ENCODE results near the gene CDH2. TPM values are rescaled to one million over a fixed set of nuclear protein-coding genes. Genes with fewer than 3 reads are reported as not detected.

CDH2 gene
- total and polyA plus RNA-seq, 2 experiments from 2014 or later: 103 to 165 TPM

GRCh38 chr18:28178720-28179119, 1.8 kb upstream of the CDH2 start:
- WGBS, 2 experiments (ENCODE audit: low coverage in 1 of 2, low lambda C conversion rate in 2 of 2, missing lambda C conversion rate in 2 of 2): 68 to 75% methylated on average over 6 of the region's 6 CpGs
- H3K27me3 ChIP-seq (replicated peaks; ENCODE audit: insufficient read depth): no peaks in the 10 kb centered on the region
- H3K4me3 ChIP-seq: peak overlapping the region; percentile 76
- H3K4me2 ChIP-seq (ENCODE audit: unreplicated experiment): peak overlapping the region; percentile 83
- H3K9me3 ChIP-seq (ENCODE audit: low read depth): no peaks in the 10 kb centered on the region
- H2AFZ ChIP-seq: peak overlapping the region; percentile 79
- no peaks in the 10 kb centered on the region for H3K36me3 ChIP-seq (ENCODE audit: low read depth)
- H3K4me1 ChIP-seq (ENCODE audit: insufficient read depth): peaks cover 47% of the 10 kb centered on the region
- H3K9me2 ChIP-seq (ENCODE audit: insufficient read depth): no peaks in the 10 kb centered on the region
- TF ChIP-seq EZH2 (IDR thresholded peaks at IDR 0.05; ENCODE audit: insufficient read depth, poor library complexity, severe bottlenecking) (no peak), EZH2phosphoT487 (IDR thresholded peaks at IDR 0.05; ENCODE audit: insufficient read depth, low read depth) (no peak)
- no peaks in the 10 kb centered on the region for H4K20me1 ChIP-seq (ENCODE audit: insufficient read depth)
- peaks cover 53% of the 10 kb centered on the region for H3K79me2 ChIP-seq (ENCODE audit: insufficient read depth)
- peaks cover 26% of the 10 kb centered on the region for H3F3A ChIP-seq (ENCODE audit: insufficient read depth)
- H3K9ac ChIP-seq: peak overlapping the region; percentile 63
- peak overlapping the region; percentile 23 for H3K27ac ChIP-seq
- in situ Hi-C loops (cut with MboI): loop anchor here (25.0 kb wide), 1 partner anchor 491 kb away; no protein-coding TSS in a partner anchor
- DNase-seq: peak; percentile 67

GRCh38 chr18:28177828-28178635, 1.1 kb upstream of the CDH2 start:
- Histone ChIP-seq H3K36me3 (ENCODE audit: low read depth) (no peaks in the 10 kb centered on the region), H3K27ac (peak overlapping the region; percentile 23), H2AFZ (peak overlapping the region; percentile 79), H3K4me3 (peak overlapping the region; percentile 76), H3K4me1 (ENCODE audit: insufficient read depth) (peaks cover 47% of the 10 kb centered on the region), H4K20me1 (ENCODE audit: insufficient read depth) (0 out of 2 replicates have a peak, but pooled peaks cover 5% of the 10 kb centered on the region), H3K9me2 (ENCODE audit: insufficient read depth) (no peaks in the 10 kb centered on the region), H3F3A (ENCODE audit: insufficient read depth) (peaks cover 19% of the 10 kb centered on the region), H3K9me3 (ENCODE audit: low read depth) (no peaks in the 10 kb centered on the region), H3K79me2 (ENCODE audit: insufficient read depth) (peaks cover 60% of the 10 kb centered on the region), H3K27me3 (replicated peaks; ENCODE audit: insufficient read depth) (no peaks in the 10 kb centered on the region), H3K4me2 (ENCODE audit: unreplicated experiment) (peak overlapping the region; percentile 83), H3K9ac (peak overlapping the region; percentile 63)
- DNase-seq: peak; percentile 83
- no peak for TF ChIP-seq EZH2 (IDR thresholded peaks at IDR 0.05; ENCODE audit: insufficient read depth, poor library complexity, severe bottlenecking)
- TF ChIP-seq EZH2phosphoT487 (IDR thresholded peaks at IDR 0.05; ENCODE audit: insufficient read depth, low read depth): no peak
- WGBS, 2 experiments (ENCODE audit: low coverage in 1 of 2, low lambda C conversion rate in 2 of 2, missing lambda C conversion rate in 2 of 2): 3 to 5% methylated on average over 32 to 76 of the region's 83 CpGs
- in situ Hi-C loops (cut with MboI): loop anchor here (25.0 kb wide), 1 partner anchor 491 kb away; no protein-coding TSS in a partner anchor

GRCh38 chr18:28176698-28176947, 307 bp downstream of the CDH2 start:
- in situ Hi-C loops (cut with MboI): loop anchor here (25.0 kb wide), 1 partner anchor 489 kb away; no protein-coding TSS in a partner anchor
- Histone ChIP-seq H3K27me3 (replicated peaks; ENCODE audit: insufficient read depth) (no peaks in the 10 kb centered on the region), H3K9ac (peak overlapping the region; percentile 75), H3K9me2 (ENCODE audit: insufficient read depth) (no peaks in the 10 kb centered on the region), H3K4me2 (ENCODE audit: unreplicated experiment) (peak overlapping the region; percentile 86), H2AFZ (peak overlapping the region; percentile 72), H4K20me1 (ENCODE audit: insufficient read depth) (0 out of 2 replicates have a peak, but pooled peaks cover 5% of the 10 kb centered on the region), H3K36me3 (ENCODE audit: low read depth) (no peaks in the 10 kb centered on the region), H3K4me3 (peak overlapping the region; percentile 76), H3K27ac (peak overlapping the region; percentile 50), H3K9me3 (ENCODE audit: low read depth) (no peaks in the 10 kb centered on the region), H3K79me2 (ENCODE audit: insufficient read depth) (peaks cover 70% of the 10 kb centered on the region), H3F3A (ENCODE audit: insufficient read depth) (peaks cover 10% of the 10 kb centered on the region; the same call in 1 of the 2 replicates), H3K4me1 (ENCODE audit: insufficient read depth) (peaks cover 47% of the 10 kb centered on the region)
- no peak for DNase-seq
- WGBS, 2 experiments (ENCODE audit: low coverage in 1 of 2, low lambda C conversion rate in 2 of 2, missing lambda C conversion rate in 2 of 2): 1 to 2% methylated on average over 7 to 14 of the region's 38 CpGs
- no peak for TF ChIP-seq EZH2 (IDR thresholded peaks at IDR 0.05; ENCODE audit: insufficient read depth, poor library complexity, severe bottlenecking)
- TF ChIP-seq EZH2phosphoT487 (IDR thresholded peaks at IDR 0.05; ENCODE audit: insufficient read depth, low read depth): no peak

GRCh38 chr18:28175930-28176697, 816 bp downstream of the CDH2 start:
- peaks cover 10% of the 10 kb centered on the region; the same call in 1 of the 2 replicates for H3F3A ChIP-seq (ENCODE audit: insufficient read depth)
- H3K9ac ChIP-seq: peak overlapping the region; percentile 75
- in situ Hi-C loops (cut with MboI): loop anchor here (25.0 kb wide), 1 partner anchor 489 kb away; no protein-coding TSS in a partner anchor
- H3K27me3 ChIP-seq (replicated peaks; ENCODE audit: insufficient read depth): no peaks in the 10 kb centered on the region
- H3K4me2 ChIP-seq (ENCODE audit: unreplicated experiment): peak overlapping the region; percentile 86
- peak overlapping the region; percentile 76 for H3K4me3 ChIP-seq
- no peak for TF ChIP-seq EZH2 (IDR thresholded peaks at IDR 0.05; ENCODE audit: insufficient read depth, poor library complexity, severe bottlenecking)
- no peak for TF ChIP-seq EZH2phosphoT487 (IDR thresholded peaks at IDR 0.05; ENCODE audit: insufficient read depth, low read depth)
- 0 out of 2 replicates have a peak, but pooled peaks cover 5% of the 10 kb centered on the region for H4K20me1 ChIP-seq (ENCODE audit: insufficient read depth)
- H3K9me2 ChIP-seq (ENCODE audit: insufficient read depth): no peaks in the 10 kb centered on the region
- peaks cover 43% of the 10 kb centered on the region for H3K4me1 ChIP-seq (ENCODE audit: insufficient read depth)
- H3K9me3 ChIP-seq (ENCODE audit: low read depth): no peaks in the 10 kb centered on the region
- H3K79me2 ChIP-seq (ENCODE audit: insufficient read depth): peaks cover 75% of the 10 kb centered on the region
- peak overlapping the region; percentile 72 for H2AFZ ChIP-seq
- peak overlapping the region; percentile 22 for H3K27ac ChIP-seq
- peak; percentile 66 for DNase-seq
- WGBS, 2 experiments (ENCODE audit: low coverage in 1 of 2, low lambda C conversion rate in 2 of 2, missing lambda C conversion rate in 2 of 2): 2 to 3% methylated on average over 40 to 44 of the region's 44 CpGs
- H3K36me3 ChIP-seq (ENCODE audit: low read depth): no peaks in the 10 kb centered on the region
